GM23338 (cell line): ENCODE results near the gene BEND6.

ENCODE experiments used
- CREB1 ChIP-seq: fragments of 250-450 bp; sonication (Bioruptor Pico); IDR thresholded peaks from 2 replicates; pipeline ENCODE4 v1.5.0; 2020; ENCODE audit warnings: low read depth, mild to moderate bottlenecking, moderate library complexity
- CTCF ChIP-seq, 2 experiments: fragments of 200-600 bp in 1 of 2; sonication (generic) in 1 of 2; conservative IDR thresholded peaks; 2 replicates each; pipeline versions ENCODE4 v1.5.1 to v1.6.1; 2016 to 2017; ENCODE audit warnings: antibody characterized with exemption in 2 of 2, low read depth in 2 of 2, mild to moderate bottlenecking in 2 of 2, moderate library complexity in 1 of 2
- ETS1 ChIP-seq: IDR thresholded peaks from 2 replicates; pipeline ENCODE4 v1.6.1; 2016; ENCODE audit warnings: antibody characterized with exemption
- EZH2 ChIP-seq: fragments of 200-600 bp; sonication (generic); IDR thresholded peaks from one replicate; pipeline ENCODE4 v1.8.0; 2017; ENCODE audit warnings: antibody characterized with exemption, mild to moderate bottlenecking, low read depth; ENCODE audit not compliant: unreplicated experiment
- EZH2phosphoT487 ChIP-seq: fragments of 200-600 bp; sonication (generic); IDR thresholded peaks from one replicate; pipeline ENCODE4 v1.8.1; 2018; ENCODE audit warnings: antibody characterized with exemption; ENCODE audit not compliant: unreplicated experiment
- JUNB ChIP-seq: IDR thresholded peaks from one replicate; pipeline ENCODE4 v1.6.1; 2016; ENCODE audit warnings: antibody characterized with exemption; ENCODE audit not compliant: unreplicated experiment
- POLR2AphosphoS5 ChIP-seq: IDR thresholded peaks from 2 replicates; pipeline ENCODE4 v1.6.1; 2016; ENCODE audit warnings: antibody characterized with exemption, low read depth
- STAT1 ChIP-seq: IDR thresholded peaks from one replicate; pipeline ENCODE4 v1.6.1; 2016; ENCODE audit warnings: antibody characterized with exemption; ENCODE audit not compliant: unreplicated experiment
- ZNF114 ChIP-seq: fragments of 250-450 bp; sonication (Bioruptor Pico); IDR thresholded peaks from 2 replicates; pipeline ENCODE4 v1.5.0; 2020; ENCODE audit warnings: mild to moderate bottlenecking, moderate library complexity
- ZNF331 ChIP-seq: fragments of 250-450 bp; sonication (Bioruptor Pico); IDR thresholded peaks from 2 replicates; pipeline ENCODE4 v1.5.0; 2020; ENCODE audit warnings: low read depth, mild to moderate bottlenecking, moderate library complexity
- ZNF462 ChIP-seq: fragments of 250-450 bp; sonication (Bioruptor Pico); IDR thresholded peaks from 2 replicates; pipeline ENCODE4 v1.5.0; 2020; ENCODE audit warnings: mild to moderate bottlenecking, moderate library complexity
- TF ChIP-seq, protein P1 (sequence below): IDR thresholded peaks from one replicate; pipeline ENCODE4 v1.6.1; 2018; ENCODE audit warnings: antibody characterized with exemption; ENCODE audit not compliant: unreplicated experiment

DNA sequence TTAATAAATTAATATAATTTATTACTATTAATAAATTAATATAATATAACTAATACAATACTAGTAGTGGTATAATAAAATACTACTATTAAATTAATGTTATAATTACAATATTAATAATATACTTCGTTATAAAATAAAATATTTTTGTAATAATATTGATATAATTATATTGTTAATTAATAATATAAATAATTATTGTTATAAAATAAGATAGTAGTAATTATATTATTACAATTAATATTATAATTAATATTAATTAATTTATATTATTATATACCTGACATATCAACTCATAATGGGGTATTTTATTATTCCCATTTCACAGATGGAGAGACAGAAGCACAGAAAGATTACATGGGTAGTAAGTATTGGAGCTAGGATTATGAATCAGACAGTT lies 8.9 kb downstream of the BEND6 start:
- TF ChIP-seq ZNF331 (CRISPR knock-in tag) (no peak), ZNF462 (CRISPR knock-in tag) (no peak), CTCF (conservative IDR thresholded peaks at IDR 0.05; ENCODE audit: low read depth in 2 of 2) (no peak), POLR2AphosphoS5 (no peak), ZNF114 (CRISPR knock-in tag) (no peak), EZH2 (no peak), CREB1 (CRISPR knock-in tag) (no peak), JUNB (no peak), ETS1 (no peak), EZH2phosphoT487 (no peak), STAT1 (no peak)
- TF ChIP-seq, protein P1, sequence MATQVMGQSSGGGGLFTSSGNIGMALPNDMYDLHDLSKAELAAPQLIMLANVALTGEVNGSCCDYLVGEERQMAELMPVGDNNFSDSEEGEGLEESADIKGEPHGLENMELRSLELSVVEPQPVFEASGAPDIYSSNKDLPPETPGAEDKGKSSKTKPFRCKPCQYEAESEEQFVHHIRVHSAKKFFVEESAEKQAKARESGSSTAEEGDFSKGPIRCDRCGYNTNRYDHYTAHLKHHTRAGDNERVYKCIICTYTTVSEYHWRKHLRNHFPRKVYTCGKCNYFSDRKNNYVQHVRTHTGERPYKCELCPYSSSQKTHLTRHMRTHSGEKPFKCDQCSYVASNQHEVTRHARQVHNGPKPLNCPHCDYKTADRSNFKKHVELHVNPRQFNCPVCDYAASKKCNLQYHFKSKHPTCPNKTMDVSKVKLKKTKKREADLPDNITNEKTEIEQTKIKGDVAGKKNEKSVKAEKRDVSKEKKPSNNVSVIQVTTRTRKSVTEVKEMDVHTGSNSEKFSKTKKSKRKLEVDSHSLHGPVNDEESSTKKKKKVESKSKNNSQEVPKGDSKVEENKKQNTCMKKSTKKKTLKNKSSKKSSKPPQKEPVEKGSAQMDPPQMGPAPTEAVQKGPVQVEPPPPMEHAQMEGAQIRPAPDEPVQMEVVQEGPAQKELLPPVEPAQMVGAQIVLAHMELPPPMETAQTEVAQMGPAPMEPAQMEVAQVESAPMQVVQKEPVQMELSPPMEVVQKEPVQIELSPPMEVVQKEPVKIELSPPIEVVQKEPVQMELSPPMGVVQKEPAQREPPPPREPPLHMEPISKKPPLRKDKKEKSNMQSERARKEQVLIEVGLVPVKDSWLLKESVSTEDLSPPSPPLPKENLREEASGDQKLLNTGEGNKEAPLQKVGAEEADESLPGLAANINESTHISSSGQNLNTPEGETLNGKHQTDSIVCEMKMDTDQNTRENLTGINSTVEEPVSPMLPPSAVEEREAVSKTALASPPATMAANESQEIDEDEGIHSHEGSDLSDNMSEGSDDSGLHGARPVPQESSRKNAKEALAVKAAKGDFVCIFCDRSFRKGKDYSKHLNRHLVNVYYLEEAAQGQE = no peak
